H1 (cell line): Measurements from ENCODE around the gene CAPN10.

Source experiments
- CTCF ChIP-seq, 3 experiments: IDR thresholded peaks; 1 replicate in 2 of 3; 2 replicates in 1 of 3; pipeline versions ENCODE4 v1.5.1 to v1.6.1; 2011; ENCODE audit warnings: low read length in 3 of 3, mild to moderate bottlenecking in 3 of 3, inconsistent platforms in 2 of 3, low read depth in 1 of 3, moderate library complexity in 1 of 3; ENCODE audit not compliant: insufficient read depth in 1 of 3; ENCODE audit errors: control extremely low read depth in 1 of 3
- EGR1 ChIP-seq: IDR thresholded peaks from 2 replicates; pipeline ENCODE4 v1.6.1; 2011; ENCODE audit warnings: low read depth, low read length, borderline replicate concordance
- GABPA ChIP-seq: IDR thresholded peaks from 2 replicates; pipeline ENCODE4 v1.6.1; 2011; ENCODE audit warnings: mild to moderate bottlenecking, low read length, moderate library complexity, borderline replicate concordance; ENCODE audit not compliant: insufficient read depth
- JUN ChIP-seq: IDR thresholded peaks from 2 replicates; pipeline ENCODE4 v1.6.1; 2011; ENCODE audit warnings: low read depth, mild to moderate bottlenecking, improper control_type of control experiment, low read length
- RAD21 ChIP-seq, 2 experiments: IDR thresholded peaks in 1 of 2; conservative IDR thresholded peaks in 1 of 2; 2 replicates each; pipeline ENCODE4 v1.6.1; 2011; ENCODE audit warnings: low read depth in 2 of 2, low read length in 2 of 2, improper control_type of control experiment in 1 of 2, inconsistent platforms in 1 of 2, mild to moderate bottlenecking in 1 of 2, moderate library complexity in 1 of 2
- SIN3A ChIP-seq, 2 experiments: IDR thresholded peaks in 1 of 2; conservative IDR thresholded peaks in 1 of 2; 2 replicates each; pipeline ENCODE4 v1.6.1; 2011 to 2012; ENCODE audit warnings: low read length in 2 of 2, improper control_type of control experiment in 1 of 2, low read depth in 1 of 2, mild to moderate bottlenecking in 1 of 2

- no peak for TF ChIP-seq CTCF (IDR thresholded peaks at IDR 0.05; ENCODE audit: control extremely low read depth in 1 of 3, insufficient read depth in 1 of 3, low read depth in 1 of 3, low read length in 3 of 3)
- no peak for TF ChIP-seq EGR1
- no peak for TF ChIP-seq JUN
- no peak for TF ChIP-seq GABPA
- no peak for TF ChIP-seq RAD21 (IDR thresholded peaks at IDR 0.05 in 1 of 2, conservative IDR thresholded peaks at IDR 0.05 in 1 of 2; ENCODE audit: low read depth in 2 of 2, low read length in 2 of 2)
- no peak for TF ChIP-seq SIN3A (conservative IDR thresholded peaks at IDR 0.05 in 1 of 2, IDR thresholded peaks at IDR 0.05 in 1 of 2; ENCODE audit: low read depth in 1 of 2, low read length in 2 of 2)
Measured at GRCh38 chr2:240597054-240597418, 10.5 kb downstream of the CAPN10 start.
